Measurements from ENCODE around the gene P4HA1. TPM values are rescaled to one million over a fixed set of nuclear protein-coding genes. Genes with fewer than 3 reads are reported as not detected.
"Not testable (repeated sequence)": the region's sequence is repeated elsewhere in the genome, so short reads cannot be mapped to it uniquely, and the experiment has no call there.

P4HA1 gene
- polyA plus RNA-seq, 3 donors = 79.8 to 113 (median 98.8) TPM

DNA sequence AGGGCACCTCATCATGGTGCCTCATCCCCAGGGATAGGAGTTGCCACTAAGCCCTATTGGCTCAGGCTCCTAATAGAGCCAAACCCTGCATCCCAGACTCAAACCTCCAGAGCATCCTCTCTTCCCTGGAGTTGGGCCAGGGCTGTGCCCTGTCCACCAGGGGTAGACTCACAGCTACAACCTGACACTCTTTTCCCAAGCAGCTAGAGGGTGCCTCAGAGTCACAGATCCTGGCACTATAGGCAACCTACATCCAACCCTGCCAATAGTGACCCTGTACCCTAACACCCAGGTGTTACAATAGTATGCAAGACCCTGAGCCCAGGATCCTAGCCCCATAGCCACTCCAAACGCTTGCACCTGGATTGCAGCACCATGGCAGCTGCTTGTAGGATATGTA is 78.0 kb downstream of the P4HA1 start:
- DNase-seq (ENCODE audit: extremely low read depth in 1 of 11, low read depth in 9 of 11, low spot score in 4 of 11) = no peak

DNA sequence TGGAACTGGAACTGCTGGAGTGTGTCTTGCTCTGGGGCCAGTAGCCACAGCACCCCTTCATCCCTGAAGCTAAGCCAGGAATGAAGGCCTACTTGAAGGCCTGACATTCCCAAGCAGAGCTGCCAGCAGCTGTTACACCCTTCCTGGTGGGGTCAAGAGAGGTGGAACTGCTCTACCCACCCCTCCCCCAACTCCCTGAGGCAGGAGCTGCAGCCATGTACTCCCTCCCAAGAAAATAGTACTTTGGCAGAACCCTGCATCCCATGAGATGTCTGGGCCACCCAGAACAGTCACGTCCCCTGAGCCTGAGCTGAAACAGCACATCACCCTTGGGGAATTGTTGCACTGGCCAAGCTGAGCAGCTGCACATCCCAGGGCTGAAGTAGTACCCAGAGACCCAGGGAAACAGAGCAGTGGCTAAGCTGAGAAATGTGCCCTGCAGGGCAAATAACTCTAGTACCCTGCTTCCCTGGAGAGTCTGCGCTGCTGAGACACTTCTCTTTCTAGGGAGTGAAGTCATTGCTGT is 78.6 kb downstream of the P4HA1 start:
- DNase-seq (ENCODE audit: extremely low read depth in 1 of 11, low read depth in 9 of 11, low spot score in 4 of 11) = no peak

GRCh38 chr10:73015779-73016178 is 80.9 kb downstream of the P4HA1 start:
- no peak for DNase-seq (ENCODE audit: extremely low read depth in 1 of 11, low read depth in 9 of 11, low spot score in 4 of 11)

GRCh38 chr10:73003822-73004221 is 92.8 kb downstream of the P4HA1 start:
- no peak for DNase-seq (ENCODE audit: extremely low read depth in 1 of 11, low read depth in 9 of 11, low spot score in 4 of 11)

- no peak for DNase-seq (ENCODE audit: extremely low read depth in 1 of 11, low read depth in 9 of 11, low spot score in 4 of 11)
Observed at GRCh38 chr10:73000973-73001372, 95.7 kb downstream of the P4HA1 start.

GRCh38 chr10:72997099-72997498 is 99.6 kb downstream of the P4HA1 start:
- DNase-seq (ENCODE audit: extremely low read depth in 1 of 11, low read depth in 9 of 11, low spot score in 4 of 11) = no peak

GRCh38 chr10:72995459-72995858 is 101.2 kb downstream of the P4HA1 start:
- DNase-seq (ENCODE audit: extremely low read depth in 1 of 11, low read depth in 9 of 11, low spot score in 4 of 11) = not testable (repeated sequence)

DNA sequence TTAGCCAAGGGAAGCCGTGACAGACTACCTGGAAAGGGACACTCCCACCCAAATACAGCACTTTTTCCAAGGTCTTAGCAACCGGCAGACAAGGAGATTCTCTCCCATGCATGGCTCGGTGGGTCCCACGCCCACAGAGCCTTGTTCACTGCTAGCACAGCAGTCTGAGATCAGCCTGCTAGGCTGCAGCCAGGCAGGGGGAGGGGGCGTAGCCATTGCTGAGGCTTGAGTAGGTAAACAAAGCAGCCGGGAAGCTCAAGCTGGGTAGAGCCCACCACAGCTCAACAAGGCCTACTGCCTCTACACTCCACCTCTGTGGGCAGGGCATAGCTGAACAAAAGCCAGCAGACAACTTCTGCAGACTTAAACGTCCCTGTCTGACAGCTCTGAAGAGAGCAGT is 106.9 kb downstream of the P4HA1 start:
- DNase-seq (ENCODE audit: extremely low read depth in 1 of 11, low read depth in 9 of 11, low spot score in 4 of 11) = not testable (repeated sequence)

- DNase-seq (ENCODE audit: extremely low read depth in 1 of 11, low read depth in 9 of 11, low spot score in 4 of 11) = not testable (repeated sequence)
Observed at GRCh38 chr10:72984618-72985017, 112.0 kb downstream of the P4HA1 start.

DNA sequence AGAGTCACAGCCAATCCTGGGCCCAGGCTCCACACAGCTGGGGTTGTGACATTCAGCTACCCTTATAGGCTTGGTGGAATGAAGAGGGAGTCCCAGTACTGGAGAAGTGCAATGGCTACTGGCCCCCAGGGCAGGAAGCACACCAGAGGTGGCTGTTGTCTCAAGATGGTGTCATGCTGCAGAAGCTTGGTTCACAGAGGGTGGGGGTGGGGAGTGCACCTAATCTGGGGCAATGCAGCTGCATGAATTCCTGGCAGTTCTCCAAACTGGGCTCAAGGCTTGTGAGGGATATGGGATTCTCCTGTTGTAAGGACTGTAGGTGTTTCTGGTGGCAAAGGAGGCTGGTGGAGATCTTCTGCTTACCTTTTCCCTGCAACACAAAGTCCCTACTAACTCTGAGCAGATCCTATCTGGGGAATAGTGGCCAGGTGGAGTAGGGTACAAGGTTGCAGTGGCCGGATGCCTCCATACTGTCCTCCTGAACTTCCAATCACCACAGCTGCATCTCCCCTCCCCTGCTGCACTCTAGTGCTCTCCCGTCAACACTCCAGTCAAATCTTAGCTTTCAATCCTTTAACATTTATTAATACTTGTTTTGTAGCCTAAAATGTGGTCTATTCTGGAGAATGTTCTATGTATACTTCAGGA is 114.7 kb downstream of the P4HA1 start:
- no peak for DNase-seq (ENCODE audit: extremely low read depth in 1 of 11, low read depth in 9 of 11, low spot score in 4 of 11)

DNA sequence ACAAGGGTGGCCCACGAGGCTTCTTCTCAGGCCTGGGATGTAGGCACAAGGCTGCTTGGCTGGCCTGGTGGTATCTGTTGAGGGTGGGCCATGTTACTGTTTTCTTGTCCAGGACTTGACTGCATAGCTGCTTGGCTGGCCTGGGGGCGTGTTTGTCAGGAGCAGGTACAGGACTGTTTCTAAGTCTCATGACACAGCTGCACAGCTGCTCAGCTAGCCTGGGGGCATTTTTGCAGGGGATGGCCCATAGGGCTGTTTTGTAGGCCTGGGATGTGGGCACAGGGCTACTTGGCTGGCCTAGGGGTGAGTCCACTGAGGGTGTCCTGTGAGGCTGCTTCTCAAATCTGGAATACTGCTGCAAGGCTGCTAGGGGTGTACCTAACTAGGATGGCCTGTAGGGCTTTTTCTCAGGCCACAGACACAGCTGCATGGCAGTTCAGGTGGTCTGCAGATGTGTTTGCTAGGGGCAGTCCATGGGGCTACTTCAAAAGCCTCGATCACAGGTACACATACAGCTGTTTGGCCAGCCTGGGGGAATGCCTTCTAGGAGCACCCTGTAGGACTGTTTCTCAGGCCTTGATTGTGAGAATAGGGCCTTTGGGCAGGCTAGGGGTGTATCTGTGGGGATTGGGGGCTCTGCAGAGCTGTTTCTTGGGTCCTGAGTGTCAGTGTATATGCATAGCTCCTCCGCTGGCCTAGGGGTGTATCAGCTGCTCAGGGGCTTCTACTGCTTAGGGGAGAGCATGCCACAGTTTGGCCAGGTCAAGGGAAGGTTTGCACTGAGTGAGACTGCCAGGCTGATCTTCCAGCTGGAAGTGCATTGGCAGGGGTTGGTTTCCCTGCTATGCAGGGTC is 115.4 kb downstream of the P4HA1 start:
- DNase-seq (ENCODE audit: extremely low read depth in 1 of 11, low read depth in 9 of 11, low spot score in 4 of 11) = no peak

DNA sequence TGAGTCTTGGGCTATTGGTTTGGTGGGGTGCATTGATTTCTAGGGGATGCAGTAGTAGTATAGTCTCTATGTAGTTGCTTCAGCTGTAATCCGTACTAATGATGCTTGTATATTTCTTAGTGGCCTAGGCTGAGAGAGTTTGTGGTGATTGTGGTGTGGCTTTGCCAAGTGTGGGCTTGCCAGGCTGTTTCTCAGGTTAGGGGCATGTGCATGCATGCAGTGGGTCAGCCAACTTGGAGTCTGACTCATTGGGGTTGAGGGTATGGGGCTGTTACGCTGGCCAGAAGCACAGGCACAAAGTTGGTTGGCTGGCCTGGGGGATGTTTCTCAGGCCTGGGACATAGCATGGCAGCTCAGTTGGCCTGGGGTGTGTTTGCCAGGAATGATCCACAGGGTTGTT is 116.3 kb downstream of the P4HA1 start:
- DNase-seq (ENCODE audit: extremely low read depth in 1 of 11, low read depth in 9 of 11, low spot score in 4 of 11) = no peak

GRCh38 chr10:72979709-72980108 is 117.0 kb downstream of the P4HA1 start:
- no peak for DNase-seq (ENCODE audit: extremely low read depth in 1 of 11, low read depth in 9 of 11, low spot score in 4 of 11)

- no peak for DNase-seq (ENCODE audit: extremely low read depth in 1 of 11, low read depth in 9 of 11, low spot score in 4 of 11)
Observed at GRCh38 chr10:72976886-72977285, 119.8 kb downstream of the P4HA1 start.

Other genes starting within 250 kb of the P4HA1 start
- gene OIT3, start 203.1 kb downstream of the P4HA1 start, polyA plus RNA-seq (ENCODE audit: insufficient read length in 3 of 3) = 1 to 10 TPM; 2.8 to 4.5 (median 4.4) TPM
- gene PLA2G12B, start 142.1 kb downstream of the P4HA1 start, polyA plus RNA-seq (ENCODE audit: insufficient read length in 3 of 3) = 10 to 100 TPM in 2 of 3 donors, 1 to 10 TPM in 1; 8.8 to 11.5 (median 10.2) TPM
- gene NUDT13, start 13.6 kb upstream of the P4HA1 start, polyA plus RNA-seq (ENCODE audit: insufficient read length in 3 of 3) = 1 to 10 TPM; 4.8 to 7.2 (median 5.1) TPM
- gene ECD, start 71.1 kb upstream of the P4HA1 start, polyA plus RNA-seq (ENCODE audit: insufficient read length in 3 of 3) = 10 to 100 TPM; 35.0 to 40.3 (median 40.2) TPM
- 10 to 100 TPM; 38.4 to 51.2 (median 46.4) TPM for gene FAM149B1, start 71.3 kb upstream of the P4HA1 start, polyA plus RNA-seq (ENCODE audit: insufficient read length in 3 of 3)
- gene DNAJC9, start 150.4 kb upstream of the P4HA1 start, polyA plus RNA-seq (ENCODE audit: insufficient read length in 3 of 3) = 10 to 100 TPM; 31.0 to 36.6 (median 31.3) TPM
- gene MRPS16, start 155.8 kb upstream of the P4HA1 start, polyA plus RNA-seq (ENCODE audit: insufficient read length in 3 of 3) = 10 to 100 TPM; 76.4 to 92.9 (median 83.2) TPM

All from renal cortex interstitium (tissue), 11 donors.